ENCODE measurements around the gene CLSTN2.

Gene CLSTN2

GRCh38 chr3:140572334-140572733 lies 637.3 kb downstream of the CLSTN2 start:
- DNase-seq, result no peak

- DNase-seq, result no peak
These were observed 638.0 kb downstream of the CLSTN2 start for GRCh38 chr3:140573011-140573410.

- DNase-seq, result no peak
These were observed 639.4 kb downstream of the CLSTN2 start for GRCh38 chr3:140574375-140574774.

DNA sequence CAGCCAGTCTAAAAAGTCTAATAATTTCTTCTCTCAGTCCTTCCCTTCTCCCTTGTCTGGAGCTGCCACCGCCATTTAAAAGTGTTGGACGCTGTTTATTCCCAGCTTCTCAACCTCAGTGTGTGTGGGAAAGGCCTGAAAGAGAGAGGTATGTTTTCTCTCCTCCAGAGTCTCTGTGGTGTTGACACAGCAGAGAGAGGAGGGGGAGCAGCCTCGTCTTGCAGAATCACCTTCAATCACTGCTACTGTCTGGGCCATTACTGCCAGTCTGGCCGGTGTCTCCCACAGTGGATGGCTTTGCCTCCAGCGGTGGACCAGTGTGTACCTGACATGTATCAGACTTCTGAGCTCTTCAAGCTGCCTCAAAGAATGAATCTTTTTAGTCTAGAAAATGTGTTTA lies 641.5 kb downstream of the CLSTN2 start:
- DNase-seq, result no peak

DNA sequence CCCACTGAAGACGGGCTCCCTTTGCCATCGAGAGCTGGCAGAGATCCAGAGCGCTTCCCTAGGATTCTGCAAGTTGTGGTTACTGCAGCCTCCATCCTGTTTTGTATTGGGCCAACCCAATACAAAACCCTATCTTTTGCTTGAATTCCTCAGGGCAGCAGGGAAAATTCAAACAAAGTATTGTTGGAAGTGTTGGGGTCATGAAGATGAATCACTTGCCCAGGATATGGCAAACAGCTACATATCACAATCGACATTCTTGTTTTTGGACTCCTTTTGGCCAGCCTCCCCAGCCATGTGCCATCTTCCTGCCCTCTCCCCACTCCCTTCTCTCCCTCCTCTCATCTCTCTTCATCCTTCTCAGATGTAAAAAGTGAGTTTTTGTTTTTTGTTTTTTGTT lies 642.9 kb downstream of the CLSTN2 start:
- no peak for DNase-seq

GRCh38 chr3:140579260-140579659 lies 644.3 kb downstream of the CLSTN2 start:
- no peak for DNase-seq

GRCh38 chr3:140580746-140581145 lies 645.8 kb downstream of the CLSTN2 start:
- no peak for DNase-seq

DNA sequence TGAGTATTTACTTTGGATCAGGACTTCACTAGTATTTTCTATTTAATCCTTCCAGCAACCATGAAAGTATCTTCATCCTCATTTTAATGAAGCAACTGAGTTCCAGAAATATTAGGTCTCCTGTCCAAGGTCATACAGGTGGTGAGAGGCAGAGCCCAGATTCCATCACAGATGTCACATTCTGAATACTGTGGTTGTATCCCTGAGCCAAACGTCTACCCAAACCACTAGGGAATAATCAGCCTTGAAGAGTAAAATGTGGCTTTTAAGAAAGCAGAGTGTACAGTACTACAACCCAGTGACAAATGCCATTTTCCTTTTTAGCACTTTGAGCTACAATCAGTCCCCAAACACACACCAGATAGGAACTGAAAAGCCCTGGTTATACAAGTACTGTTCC lies 649.6 kb downstream of the CLSTN2 start:
- no peak for DNase-seq

- no peak for DNase-seq
These were observed 650.8 kb downstream of the CLSTN2 start for GRCh38 chr3:140585828-140586227.

DNA sequence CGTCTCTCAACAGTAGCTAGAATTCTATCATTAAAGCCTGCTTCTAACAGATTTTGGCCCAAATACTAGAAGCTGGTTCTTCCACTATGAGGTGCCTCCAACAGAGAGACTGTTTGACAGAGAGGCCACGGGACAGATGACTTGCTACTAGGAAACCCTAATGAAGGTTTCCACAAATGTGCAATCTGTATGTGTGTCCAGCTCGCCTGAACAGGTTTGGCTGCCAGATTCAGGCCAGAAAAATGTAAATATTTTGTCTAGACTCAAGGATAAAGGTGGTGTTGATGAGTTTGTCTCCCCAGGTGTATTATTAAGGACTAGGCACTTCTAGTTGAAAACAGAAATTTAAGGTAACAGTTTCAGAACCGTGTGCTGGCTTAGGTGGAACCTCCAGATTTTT lies 651.3 kb downstream of the CLSTN2 start:
- no peak for DNase-seq

GRCh38 chr3:140588558-140588957 lies 653.6 kb downstream of the CLSTN2 start:
- DNase-seq, result no peak

- no peak for DNase-seq
These were observed 658.8 kb downstream of the CLSTN2 start for GRCh38 chr3:140593766-140594165.

GRCh38 chr3:140595295-140595694 lies 660.3 kb downstream of the CLSTN2 start:
- DNase-seq, result no peak

DNA sequence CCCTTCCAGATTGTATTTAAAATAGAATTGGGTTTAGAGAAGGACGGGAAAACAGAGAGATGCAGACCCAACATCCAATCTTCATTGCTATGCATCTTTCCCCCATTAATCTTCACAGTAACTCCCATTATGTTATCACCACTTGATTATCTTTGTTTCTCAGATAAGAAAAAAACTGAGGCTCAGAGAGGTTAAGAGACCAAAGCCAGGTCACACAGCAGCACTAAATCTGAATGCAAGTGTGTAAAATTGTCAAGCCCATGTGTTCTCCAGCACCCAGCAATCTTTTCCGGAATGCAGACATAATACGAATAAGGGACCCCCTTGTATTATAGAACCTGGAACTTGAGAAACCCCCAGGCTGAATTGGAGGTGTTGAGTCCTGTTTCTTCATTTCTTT lies 662.4 kb downstream of the CLSTN2 start:
- no peak for DNase-seq

DNA sequence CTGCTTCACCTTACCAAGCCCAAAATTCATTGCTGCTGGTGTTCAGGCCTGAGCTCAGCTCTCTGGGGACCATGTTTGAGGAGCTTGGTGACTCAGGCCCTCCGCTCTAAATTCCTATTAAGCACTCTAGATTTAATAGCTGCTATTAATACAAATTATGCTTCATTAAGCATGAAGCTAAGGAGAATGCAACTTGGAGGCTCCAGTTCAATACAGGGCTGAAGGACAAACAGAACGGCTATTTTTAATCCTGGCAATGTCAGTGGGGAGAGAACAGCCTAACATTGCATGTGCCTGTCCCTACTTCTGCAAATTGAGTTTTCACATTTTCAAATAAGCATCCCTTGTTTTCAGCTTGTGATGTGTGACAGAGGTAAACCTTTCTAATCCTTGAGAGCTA lies 662.8 kb downstream of the CLSTN2 start:
- DNase-seq, result no peak

DNA sequence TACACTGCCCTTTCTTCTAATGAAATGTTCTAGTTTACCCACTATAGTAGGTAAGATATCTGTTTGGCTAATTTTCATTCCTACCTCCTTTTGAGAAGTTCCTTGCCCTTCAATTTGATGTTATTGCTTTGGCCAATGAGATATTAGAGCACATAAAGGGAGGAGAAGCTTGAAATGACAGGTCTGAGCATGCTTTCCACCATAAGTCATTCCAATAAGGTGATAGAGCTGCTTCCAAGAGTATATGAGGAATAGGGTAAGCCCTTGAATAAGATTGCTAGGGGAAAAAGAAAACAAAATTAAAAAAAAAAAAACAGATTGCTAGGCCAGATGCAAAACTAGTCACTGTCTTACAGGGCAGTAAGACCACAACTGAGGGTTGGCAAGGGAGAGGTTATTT lies 664.0 kb downstream of the CLSTN2 start:
- no peak for DNase-seq

GRCh38 chr3:140599496-140599895 lies 664.5 kb downstream of the CLSTN2 start:
- no peak for DNase-seq

DNA sequence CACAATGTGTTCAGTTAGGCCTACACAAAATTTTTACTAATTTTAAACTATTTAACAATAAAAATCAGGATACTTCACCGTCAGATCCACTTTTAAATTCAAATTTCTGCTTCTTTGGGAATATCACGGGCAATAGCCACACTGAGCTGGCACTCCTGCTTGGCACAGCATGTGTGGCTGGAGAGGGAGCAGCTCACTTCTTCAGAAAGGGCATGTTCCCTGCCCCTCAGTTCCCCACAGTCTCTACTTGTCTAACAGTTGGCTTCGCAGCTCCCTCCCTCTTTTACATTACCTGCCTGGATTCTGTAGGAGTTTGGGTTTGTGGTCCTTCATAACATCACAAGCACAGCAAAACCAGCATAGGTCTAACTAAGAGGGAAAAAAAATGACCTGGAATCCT lies 666.9 kb downstream of the CLSTN2 start:
- DNase-seq, result no peak

GRCh38 chr3:140602781-140603180 lies 667.8 kb downstream of the CLSTN2 start:
- no peak for DNase-seq

- DNase-seq, result no peak
These were observed 668.8 kb downstream of the CLSTN2 start for GRCh38 chr3:140603766-140604165.

- DNase-seq, result no peak
These were observed 675.6 kb downstream of the CLSTN2 start for GRCh38 chr3:140610544-140610943.

- DNase-seq, result no peak
These were observed 679.0 kb downstream of the CLSTN2 start for GRCh38 chr3:140614001-140614400.

DNA sequence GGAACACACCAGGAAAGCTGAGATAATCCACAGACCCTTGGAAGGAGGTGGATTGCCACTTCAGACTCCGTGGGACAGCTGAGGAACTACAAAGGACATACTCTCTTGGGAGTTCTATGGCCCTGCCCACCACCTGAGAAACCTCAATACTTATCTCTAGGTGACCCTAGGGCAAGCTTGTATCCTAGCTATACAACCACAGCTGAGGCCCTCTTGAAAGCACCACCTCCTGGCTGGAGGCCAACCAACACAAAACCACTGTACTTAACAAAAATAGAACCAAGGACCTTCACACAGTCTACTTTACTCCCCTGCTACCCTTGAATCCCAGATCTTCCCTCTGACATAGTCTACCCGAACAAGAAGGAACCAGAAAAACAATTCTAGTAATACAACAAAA lies 682.1 kb downstream of the CLSTN2 start:
- no peak for DNase-seq

- DNase-seq, result no peak
These were observed 691.9 kb downstream of the CLSTN2 start for GRCh38 chr3:140626856-140627255.

Measured in activated CD4-positive, alpha-beta T cell treated with anti-CD3 and anti-CD28 coated beads, Interleukin-2, Interleukin-6, amounts not matched to agents 100 ng/mL and 50 ng/mL, durations not matched to agents 16 hours and 8 hours (primary cell).